OCI-M1 (cell line): ENCODE data around the gene P2RX1.

Source experiments
- DNase-seq: peaks from one replicate; lab custom pipeline; 2025; lab: John Stamatoyannopoulos, UW

The P2RX1 gene

GRCh38 chr17:3905017-3905520 lies 11.2 kb downstream of the P2RX1 start:
- DNase-seq: no peak

- DNase-seq: no peak
These were observed 11.8 kb downstream of the P2RX1 start for GRCh38 chr17:3904501-3904900.

GRCh38 chr17:3903881-3904290 lies 12.4 kb downstream of the P2RX1 start:
- no peak for DNase-seq

- DNase-seq: no peak
These were observed 13.0 kb downstream of the P2RX1 start for GRCh38 chr17:3903051-3903825.

GRCh38 chr17:3900646-3901045 lies 15.6 kb downstream of the P2RX1 start:
- DNase-seq: no peak

- DNase-seq: no peak
These were observed 18.5 kb downstream of the P2RX1 start for GRCh38 chr17:3897731-3898130.

GRCh38 chr17:3896968-3897235 lies 19.4 kb downstream of the P2RX1 start:
- no peak for DNase-seq

GRCh38 chr17:3896108-3896967 lies 19.9 kb downstream of the P2RX1 start:
- DNase-seq: no peak

- DNase-seq: no peak
These were observed 20.9 kb downstream of the P2RX1 start for GRCh38 chr17:3895354-3895753.

- peak; percentile 37 for DNase-seq
These were observed 21.3 kb downstream of the P2RX1 start for GRCh38 chr17:3894911-3895343.

- no peak for DNase-seq
These were observed 22.1 kb downstream of the P2RX1 start for GRCh38 chr17:3894188-3894587.

GRCh38 chr17:3893720-3894116 lies 22.5 kb downstream of the P2RX1 start:
- DNase-seq: no peak

GRCh38 chr17:3893003-3893719 lies 23.1 kb downstream of the P2RX1 start, which contains the start of gene CAMKK1:
Gene CAMKK1, minus strand, starts transcription at chr17:3893053. Its CDS starts 7,366 bp downstream, at chr17:3885687.
- peak; percentile 92 for DNase-seq

GRCh38 chr17:3892095-3892998 lies 23.9 kb downstream of the P2RX1 start:
- peak; percentile 73 for DNase-seq

- DNase-seq: no peak
These were observed 24.6 kb downstream of the P2RX1 start for GRCh38 chr17:3891626-3892094.

- no peak for DNase-seq
These were observed 25.4 kb downstream of the P2RX1 start for GRCh38 chr17:3890878-3891219.

GRCh38 chr17:3890082-3890877 lies 26.0 kb downstream of the P2RX1 start:
- DNase-seq: no peak

- DNase-seq: no peak
These were observed 26.8 kb downstream of the P2RX1 start for GRCh38 chr17:3889325-3890012.

GRCh38 chr17:3888343-3889171 lies 27.7 kb downstream of the P2RX1 start:
- DNase-seq: no peak
